CD4-positive, alpha-beta T cell treated with Interleukin-1 beta for 1 hour (primary cell): Measurements from ENCODE around the gene ESR1.
"Not testable (repeated sequence)": the region's sequence is repeated elsewhere in the genome, so short reads cannot be mapped to it uniquely, and the experiment has no call there.

Source experiments
- DNase-seq, 2 donors: peaks; one replicate each; pipeline ENCODE4 v3.0.0-alpha.2; 2020 to 2022

Gene ESR1

DNA sequence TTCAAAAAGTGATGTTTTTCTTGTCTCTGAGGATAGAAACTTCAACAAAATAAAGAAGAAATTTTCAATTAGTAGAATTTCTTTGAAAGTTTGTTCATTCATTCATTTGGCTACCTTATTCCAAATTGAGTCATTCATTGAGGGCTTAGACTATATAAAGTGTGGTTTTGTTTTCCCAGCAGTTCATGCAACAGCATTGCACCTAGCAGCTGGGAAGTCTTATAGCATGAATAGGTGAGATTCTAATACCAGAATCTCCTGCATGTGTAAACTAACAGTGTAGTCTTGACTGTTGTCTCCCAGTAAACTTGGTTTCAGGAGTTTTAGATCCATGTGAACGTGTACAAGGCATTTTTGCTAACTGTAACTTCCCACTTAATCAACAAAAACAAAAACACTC, 7.1 kb downstream of the ESR1 start:
- no peak for DNase-seq

DNA sequence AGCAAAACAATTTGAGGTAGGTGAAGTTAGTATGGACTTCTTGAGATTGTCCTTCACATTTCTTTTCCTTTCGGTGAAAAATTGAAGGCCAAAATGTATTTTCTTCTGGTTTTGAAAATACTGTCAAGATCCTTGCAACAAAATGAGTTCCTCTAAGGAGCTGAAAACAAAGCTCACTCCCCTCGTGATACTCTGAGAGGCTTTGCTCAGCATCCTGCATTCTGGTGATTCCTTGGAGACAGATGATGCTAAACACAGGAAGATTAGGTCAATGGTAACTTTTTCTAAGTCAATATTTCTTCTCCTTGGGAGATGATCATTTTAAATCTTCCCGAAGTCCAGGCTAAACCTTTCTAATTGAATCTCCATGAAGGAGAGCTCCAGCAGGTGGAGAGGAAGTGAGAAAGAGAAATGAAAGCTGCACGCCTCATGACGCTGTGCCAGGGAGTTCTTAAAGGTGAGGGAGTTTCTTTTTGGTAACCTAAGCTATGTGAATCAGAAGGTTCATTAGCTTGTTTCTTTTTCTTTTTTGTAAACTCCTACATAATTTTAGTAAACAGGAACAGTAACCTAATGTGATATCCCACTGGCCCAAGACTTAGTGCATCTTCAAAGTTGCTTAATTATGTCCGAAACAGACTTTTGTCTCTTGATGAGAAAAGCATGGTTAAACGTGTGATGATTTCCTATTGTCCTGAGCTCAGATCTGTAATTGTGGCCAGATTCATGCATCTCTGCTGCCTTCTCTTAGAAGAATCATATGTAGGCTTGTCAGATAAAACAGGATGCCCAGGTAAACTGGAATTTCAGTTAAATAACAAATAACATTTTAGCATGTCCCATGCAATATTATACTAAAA, 15.0 kb downstream of the ESR1 start:
- DNase-seq, result no peak

DNA sequence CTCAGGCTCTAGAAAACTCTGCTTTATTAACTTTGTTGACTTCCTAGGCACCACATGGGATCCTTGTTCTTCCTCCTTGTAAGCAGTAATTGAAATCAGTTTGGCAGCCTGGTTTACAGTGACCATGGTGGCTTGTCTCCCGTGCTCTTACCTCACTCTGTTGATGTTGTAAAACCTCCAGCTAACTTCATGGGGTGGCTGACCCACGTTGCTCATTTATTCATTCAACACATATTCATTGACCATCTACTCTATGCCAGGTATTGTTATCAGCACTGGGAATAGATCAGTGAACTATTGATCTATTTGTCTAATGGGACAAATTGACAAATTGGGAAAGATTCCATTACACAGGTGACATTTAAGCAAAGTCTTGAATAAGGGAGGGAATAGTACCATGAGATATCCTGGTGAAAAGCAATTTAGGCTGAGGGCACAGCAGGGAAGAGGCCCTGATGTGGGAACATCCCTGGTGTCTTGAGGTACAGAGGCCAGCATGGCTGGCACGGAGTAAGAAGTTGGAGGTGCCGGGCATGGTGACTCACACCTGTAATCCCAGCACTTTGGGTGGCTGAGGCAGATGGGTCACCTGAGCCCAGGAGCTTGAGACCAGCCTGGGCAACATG, 19.1 kb downstream of the ESR1 start:
- DNase-seq, result no peak

DNA sequence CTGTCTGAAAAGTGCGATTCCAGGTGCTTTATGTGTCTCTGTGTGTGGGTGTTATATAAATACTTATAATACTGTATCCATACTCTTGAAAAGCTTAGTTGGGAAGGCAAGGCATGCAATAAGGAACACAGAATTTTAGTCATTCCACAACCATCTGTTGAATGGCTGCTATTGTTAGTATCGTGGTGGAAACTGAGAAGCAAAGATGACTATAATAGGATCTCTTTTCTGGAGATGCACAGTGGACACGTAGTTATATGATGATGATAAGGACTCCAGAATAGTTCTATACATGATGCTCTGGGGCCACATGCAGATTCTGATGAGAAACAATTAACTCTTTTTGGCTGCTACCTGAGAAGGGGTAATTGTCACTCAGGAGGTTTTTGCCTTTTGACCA, 25.2 kb downstream of the ESR1 start:
- DNase-seq, result no peak

DNA sequence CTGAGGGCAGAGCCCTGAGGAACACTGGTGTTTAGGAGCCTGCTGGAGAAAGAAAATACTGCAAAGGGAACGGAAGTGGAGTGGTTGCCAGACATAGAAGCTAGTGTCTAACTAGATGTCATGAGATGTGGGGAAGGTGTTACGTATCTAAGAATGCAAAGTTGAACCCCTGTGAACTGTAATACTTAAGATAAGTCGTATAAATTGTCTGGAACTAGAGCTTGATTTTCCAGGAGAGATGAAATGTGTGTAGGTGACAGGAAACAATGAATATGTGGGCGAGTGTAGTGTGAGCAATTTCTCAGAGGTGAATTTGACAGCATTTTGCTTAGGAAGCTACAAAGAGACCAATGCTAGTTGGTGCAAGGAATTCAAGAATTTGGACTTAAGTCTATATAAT, 27.9 kb downstream of the ESR1 start:
- DNase-seq, result no peak

DNA sequence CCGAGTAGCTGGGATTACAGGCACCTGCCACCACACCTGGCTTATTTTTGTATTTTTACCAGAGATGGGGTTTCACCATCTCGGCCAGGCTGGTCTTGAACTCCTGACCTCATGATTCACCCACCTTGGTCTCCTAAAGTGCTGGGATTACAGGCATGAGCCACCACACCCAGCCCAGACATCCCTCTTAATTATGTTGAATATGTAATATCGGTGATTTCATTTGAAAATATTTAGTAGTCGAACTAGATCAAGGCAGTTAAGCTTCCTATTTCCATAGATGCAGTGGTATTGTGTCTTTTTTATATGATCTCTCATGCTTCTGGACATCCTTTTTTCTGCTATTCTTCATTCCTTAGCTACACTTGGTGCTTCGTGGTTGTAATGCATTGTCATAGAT, 29.7 kb downstream of the ESR1 start:
- no peak for DNase-seq

DNA sequence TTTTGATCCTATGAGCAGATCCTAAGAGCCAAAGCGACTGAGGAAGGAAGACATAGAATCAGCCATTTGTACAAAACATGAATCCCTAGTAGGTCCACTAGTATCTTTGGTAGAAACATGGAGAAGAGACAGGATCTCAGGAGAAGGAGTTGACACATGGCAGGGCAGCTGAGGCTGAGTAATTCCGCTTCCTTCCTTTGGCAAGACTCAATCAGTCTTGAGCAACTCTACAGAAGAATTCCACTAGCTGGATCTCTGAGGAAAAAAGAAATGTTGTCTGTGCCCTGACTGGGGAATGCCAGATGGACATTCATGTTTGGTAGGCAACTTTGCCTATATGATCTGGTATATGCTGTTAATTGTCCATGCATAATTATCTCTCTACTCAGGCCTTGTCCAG, 35.3 kb downstream of the ESR1 start:
- no peak for DNase-seq

DNA sequence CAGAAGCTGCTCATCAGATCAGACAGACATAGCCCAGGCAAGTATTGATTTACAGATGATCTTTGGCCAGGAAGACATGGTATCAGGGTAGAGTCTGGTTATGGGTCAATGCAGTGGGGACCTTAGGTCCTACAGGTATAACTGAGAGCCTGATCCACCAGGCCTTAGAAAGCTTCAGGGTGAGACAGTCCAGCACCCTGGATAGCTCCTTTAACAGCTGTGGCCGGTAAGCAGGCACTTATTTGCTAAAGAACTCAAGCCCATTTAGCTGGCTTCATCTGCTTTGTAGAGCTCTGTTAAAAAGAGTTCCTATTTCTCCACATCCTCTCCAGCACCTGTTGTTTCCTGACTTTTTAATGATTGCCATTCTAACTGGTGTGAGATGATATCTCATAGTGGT, 39.6 kb downstream of the ESR1 start:
- no peak for DNase-seq

DNA sequence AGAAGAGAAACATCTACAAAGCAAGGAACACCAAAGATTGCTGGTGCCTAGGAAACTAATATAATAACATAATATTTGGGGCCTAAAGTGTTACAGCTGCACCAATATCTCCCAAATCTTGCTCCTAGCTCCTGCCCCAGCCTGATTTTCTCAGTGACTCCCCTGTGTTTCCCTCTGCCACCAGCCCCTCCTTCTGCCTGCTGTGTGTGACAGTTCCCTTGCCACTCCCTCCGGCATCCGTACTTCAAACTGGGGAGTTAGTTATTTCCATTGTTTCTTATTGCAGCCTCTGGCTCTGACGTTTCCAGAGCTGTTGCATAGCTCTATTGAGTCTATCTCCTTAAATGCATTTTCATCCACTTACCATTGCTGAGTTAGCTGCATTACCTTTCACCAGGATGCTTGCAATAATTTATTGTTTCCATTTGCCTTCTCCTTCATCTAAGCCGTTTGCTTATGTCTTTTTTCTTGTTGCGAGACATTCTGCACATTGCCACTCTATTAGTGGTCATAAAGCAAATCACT, 43.1 kb downstream of the ESR1 start:
- no peak for DNase-seq

DNA sequence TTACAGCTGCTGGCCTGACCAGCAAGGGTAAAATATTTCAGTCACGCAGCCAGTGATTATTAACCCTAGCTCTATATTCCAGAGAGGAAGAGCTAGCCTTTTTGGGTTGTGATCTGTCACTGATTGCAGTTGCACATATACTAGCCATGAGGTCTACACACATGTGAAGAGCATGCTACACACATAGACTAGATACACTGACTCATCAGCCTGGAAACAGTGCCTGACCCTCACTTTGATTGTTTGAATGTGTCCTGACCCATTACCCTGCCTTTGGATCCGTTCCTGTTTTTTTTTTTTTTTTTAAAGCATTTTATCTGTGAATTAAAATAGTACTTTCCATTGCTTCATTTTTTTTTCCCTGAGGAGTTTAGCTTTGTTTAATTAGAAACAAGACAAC, 50.8 kb downstream of the ESR1 start:
- DNase-seq, result no peak

DNA sequence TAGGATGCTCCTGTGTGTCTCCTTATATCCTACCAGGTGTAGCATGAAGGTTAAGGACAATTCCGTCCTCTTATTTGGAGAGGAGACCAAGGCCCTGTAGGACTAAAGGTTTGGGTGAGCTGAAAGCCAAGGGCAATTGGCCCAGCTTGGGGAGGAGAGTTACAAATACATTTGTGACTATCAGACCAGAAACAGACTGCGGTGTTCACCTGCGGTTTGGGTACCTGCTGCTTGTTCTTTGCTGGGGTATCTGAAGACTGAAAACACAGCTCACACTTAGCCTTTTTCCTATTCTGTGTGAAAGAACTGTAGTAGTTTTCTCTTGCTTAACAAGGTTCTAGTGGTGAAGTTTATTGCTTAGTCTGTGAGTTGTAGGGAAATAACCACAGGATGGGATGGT, 55.0 kb downstream of the ESR1 start:
- DNase-seq, result no peak

DNA sequence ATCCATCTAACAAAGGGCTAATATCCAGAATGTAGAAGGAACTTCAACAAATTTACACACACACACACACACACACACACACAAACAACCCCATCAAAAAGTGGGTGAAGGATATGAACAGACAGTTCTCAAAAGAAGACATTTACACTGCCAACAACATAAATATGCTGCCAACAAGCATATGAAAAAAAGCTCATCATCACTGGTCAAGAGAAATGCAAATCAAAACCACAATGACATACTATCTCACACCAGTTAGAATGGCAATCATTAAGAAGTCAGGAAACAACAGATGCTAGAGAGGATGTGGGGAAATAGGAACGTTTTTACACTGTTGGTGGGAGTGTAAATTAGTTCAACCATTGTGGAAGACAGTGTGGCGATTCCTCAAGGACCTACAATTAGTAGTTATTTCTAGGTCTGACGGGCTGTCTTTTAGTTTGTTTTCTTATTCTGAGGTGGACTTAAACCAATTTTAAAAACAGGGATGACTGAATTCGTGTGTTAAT, 59.9 kb downstream of the ESR1 start:
- not testable (repeated sequence) for DNase-seq

DNA sequence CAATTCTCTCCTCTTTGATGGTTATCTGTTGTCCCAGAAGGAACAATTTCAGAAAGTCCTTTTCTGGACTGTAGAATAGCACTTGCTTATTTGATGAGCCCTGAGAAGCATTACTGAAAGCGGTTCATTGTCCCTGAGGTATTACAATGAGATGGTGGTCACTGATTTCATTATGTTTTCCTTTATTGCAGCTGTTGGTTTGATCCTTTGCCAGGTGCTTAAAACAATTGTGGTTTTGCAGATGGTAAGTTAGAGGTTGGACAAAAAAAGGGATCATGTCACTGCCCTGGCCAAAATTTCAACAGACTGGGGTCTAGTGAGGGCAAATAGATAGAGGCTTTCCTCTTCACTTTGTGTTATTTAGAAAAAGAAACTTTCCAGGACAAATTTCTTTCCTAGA, 61.9 kb downstream of the ESR1 start:
- DNase-seq, result no peak

DNA sequence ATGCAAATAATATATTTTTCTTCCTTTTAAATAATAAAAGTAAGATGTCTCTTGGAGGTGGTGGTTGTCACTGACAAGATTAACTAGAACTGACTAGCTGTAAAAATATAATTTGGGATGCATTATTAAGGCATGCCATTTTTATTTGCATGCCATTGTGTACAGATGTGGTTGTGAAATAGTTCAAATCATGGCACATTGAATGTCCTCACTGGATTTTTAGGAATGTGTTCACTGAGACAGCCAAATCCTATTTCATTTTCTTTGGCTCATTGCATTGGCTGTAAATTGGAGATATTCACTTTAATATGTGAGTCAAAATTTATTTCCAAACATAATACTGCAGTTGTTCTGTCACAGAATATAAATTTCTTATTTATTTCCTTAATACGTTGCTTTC, 62.3 kb downstream of the ESR1 start:
- DNase-seq, result no peak

DNA sequence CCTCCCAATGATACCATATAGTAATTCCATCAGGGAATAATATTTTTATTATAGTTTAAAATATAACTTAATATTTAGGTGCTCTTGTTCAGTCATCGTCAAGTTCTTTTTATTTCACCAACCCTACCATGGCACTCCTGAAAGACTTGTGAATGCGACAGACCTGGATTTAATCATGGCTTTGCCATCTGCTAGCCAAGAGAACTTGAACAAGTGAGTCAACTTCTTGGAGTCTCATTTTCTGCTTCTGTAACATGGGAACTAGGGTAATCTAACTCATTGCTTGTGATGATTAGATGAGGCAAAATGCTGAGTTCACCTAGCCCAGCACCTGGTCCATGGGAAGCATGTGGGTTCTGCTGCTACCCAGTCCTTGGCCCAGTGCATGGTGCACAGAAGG, 62.9 kb downstream of the ESR1 start:
- DNase-seq, result no peak

DNA sequence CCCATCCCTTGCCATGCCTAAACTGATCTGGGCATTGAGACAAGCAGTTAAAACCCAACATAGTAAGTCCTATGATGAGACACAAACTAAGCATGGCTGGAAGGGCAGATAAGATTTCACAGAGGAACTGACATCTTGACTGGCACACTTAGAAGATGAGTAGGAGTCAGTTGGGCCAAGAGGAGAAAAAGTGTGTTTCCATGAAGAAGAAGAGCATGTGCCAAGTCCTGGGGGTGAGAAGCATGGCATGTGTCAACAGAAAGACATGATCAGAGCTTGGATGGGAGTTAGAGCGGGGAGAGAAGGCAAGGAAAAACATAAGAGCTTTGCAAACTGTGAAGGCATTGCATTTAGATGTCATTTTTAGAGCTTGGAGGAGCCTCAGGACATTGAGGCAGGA, 68.0 kb downstream of the ESR1 start:
- DNase-seq, result no peak

DNA sequence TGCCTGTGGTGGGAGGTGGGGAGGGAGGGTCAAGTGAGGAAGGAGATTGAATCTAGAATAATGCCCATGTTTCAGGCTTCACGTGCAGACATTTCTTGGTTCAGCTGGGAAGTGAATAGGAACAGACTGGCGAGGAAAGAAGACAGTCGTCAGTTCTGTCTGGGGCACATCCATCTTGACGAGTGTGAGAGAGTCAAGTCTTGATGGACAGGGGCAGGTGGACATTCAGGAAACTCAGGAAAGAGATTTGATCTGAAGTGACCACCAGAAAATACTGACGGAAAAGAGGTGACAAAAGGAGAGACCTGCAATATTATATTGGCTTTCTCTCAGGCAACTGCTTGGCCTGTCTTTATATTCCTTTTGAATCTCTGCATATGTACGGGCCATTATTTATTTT, 68.6 kb downstream of the ESR1 start:
- no peak for DNase-seq

DNA sequence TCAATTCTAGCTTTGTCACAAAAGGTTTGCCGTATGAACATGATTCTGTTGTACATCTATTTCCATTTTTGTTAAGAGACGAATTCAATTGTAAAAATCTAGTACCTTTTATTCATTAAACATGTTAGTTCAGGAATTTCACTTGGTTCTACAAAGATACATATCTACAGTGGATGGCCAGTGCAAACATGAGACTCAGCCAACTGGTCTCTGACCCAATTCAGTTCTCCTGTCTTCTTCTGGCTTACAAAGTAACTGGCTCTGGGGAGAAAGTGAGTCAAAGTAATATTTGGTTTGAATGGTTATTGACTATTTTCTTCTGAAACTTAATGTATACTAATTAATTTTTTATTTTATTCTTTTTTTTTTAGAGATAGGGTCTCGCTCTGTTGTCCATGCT, 70.0 kb downstream of the ESR1 start:
- no peak for DNase-seq

DNA sequence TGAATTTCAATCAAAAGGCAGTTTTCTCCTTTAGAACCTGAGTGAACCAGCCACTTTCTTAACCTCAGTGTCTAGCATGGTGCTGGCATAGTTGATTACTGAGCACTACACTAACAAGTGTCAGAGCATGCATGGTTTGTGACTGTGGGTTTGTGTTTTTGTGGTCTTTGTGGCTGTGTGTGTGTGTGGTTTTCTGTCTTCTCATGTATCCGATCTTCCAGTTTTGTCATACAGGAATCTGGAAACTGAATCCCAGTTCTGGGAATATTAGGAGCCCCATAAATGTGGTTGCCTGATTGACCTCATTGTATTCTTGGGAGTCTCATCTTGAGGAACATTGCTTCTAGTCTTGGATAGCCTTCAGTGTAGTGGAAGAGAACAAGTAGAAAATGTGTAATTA, 73.7 kb downstream of the ESR1 start:
- DNase-seq, result no peak

DNA sequence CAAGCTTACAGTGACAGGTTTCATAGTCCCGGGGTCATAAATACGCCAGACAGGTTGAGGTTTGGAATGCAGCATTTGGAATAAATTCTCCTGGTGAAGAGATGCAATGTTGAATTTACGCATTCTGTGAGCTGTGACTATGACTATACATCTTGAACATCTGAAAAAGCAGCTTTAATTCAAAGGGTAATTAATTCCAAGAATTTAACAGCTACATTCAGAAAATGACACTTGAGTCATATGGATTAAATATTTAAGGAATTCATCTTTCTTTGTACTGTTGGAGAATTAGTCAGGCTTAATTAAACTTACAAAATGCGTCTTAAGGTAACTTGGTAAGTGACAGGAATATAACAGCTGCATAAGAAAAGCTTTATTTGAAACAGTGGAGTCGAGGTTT, 74.7 kb downstream of the ESR1 start:
- DNase-seq, result no peak

DNA sequence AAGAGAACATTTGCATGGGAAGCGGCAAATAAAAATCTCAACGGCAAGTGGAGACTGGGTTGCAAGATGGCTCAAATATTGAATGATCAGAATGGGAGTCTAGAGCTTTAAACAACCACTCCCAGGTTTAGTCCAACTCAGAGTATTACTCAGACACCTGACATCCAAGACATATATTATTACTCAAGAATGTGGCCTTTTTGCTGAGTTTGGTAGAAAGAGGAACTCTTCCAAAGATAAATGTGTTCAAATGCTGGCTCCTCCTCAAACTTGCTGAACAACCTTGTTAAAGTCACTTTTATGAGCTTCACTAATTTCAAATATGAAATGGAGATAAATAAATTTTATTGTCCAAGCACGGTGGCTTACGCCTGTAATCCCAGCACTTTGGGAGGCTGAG, 77.8 kb downstream of the ESR1 start:
- DNase-seq, result no peak

DNA sequence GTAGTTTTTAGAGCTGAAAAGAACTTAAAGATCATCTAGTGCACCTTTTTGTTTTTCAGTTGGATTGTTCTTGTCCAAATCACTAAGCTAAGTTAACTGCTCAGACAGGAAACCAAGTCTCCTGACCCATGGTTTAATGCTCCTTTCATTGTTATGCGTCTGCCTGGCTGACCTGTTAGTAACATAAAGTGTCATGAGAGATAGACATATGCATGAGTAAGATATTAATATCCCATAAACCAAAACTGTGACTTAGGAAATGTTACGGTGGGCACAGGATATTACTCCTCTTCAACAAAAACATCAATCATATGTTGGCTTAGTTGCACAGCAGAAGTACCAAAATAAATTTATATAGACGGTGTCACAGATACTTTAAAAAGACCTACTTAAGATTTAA, 84.0 kb downstream of the ESR1 start:
- DNase-seq, result no peak

DNA sequence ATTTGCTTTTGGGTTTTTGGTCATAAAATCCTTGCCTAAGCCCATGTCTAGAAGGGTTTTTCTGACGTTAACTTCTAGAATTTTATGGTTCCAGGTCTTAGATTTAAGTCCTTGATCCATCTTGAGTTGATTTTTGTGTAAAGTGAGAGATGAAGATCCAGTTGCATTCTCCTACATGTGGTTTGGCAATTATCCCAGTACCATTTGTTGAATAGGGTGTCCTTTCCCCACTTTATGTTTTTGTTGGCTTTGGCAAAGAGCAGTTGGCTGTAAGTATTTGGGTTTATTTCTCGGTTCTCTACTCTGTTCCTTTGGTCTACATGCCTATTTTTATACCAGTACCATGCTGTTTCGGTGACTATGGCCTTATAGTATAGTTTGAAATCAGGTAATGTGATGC, 86.9 kb downstream of the ESR1 start:
- not testable (repeated sequence) for DNase-seq

DNA sequence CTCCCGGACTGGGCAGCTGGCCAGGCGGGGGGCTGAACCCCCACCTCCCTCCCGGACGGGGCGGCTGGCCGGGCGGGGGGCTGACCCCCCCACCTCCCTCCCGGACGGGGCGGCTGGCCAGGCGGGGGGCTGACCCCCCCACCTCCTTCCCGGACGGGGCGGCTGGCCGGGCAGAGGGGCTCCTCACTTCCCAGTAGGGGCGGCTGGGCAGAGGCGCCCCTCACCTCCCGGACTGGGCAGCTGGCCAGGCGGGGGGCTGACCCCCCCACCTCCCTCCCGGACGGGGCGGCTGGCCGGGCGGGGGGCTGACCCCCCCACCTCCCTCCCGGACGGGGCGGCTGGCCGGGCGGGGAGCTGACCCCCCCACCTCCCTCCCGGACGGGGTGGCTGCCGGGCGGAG, 91.7 kb downstream of the ESR1 start:
- DNase-seq, result not testable (repeated sequence)
